DMS53 treated with DMSO at 0.1 percent for 48 hours (cell line): ENCODE data around the gene FCGR3A.

Source experiments
- DNase-seq: peaks from one replicate; lab custom pipeline; 2025; ENCODE audit not compliant: unreplicated experiment; lab: John Stamatoyannopoulos, UW

Gene FCGR3A

DNA sequence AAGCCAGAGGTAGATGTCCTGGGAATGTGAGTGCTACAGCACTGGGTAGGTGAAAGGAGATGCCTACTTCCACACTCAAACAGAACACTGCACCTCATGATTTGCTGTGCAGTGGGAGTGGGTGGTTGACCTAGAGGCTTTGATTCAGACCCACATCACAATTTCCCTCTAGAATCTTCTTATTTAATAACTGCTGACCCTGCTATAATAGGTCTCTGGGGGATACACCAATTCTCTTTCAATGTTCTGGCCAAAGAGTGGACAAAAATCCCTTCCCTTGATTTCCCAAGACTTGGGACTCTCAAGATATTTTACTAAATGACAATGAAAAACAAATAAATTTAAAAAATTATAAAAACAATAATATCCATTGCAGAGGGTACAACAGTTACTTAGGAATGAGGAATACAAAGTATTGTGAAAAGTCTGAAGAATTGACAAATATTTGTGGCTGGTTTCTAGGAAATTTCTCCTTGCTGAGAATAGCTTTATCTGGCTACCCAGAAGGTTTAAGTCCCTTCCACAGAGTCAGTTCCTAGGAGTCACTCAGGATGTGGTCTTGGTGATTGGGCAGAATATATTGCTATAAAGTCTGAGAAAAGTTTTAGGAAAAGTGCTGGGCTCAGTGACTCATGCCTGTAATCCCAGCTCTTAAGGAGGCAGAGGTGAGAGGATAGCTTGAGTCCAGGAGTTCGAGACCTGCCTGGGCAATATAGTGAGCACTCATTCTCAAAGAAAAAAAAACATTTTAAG is 46.8 kb downstream of the FCGR3A start:
- no peak for DNase-seq

DNA sequence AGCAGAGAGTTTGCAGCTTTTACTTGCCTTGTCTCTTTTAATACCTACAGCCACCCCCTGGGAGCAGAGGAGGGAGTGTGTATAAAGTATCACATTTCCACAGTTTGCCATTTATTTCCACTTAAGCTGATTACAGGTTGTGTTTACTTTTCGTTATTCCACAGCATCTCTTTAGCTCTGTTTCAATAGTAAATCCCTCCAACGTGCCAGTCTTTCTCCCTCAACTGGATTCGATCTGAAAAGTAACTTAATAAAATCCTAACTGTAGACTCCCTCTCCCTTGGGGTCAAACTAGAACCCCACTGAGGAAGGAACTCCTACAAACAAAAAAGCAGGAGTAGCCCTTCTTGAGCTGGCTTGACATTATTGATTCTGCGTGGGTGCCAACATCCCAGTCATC is 47.4 kb downstream of the FCGR3A start:
- peak; percentile 30 for DNase-seq

DNA sequence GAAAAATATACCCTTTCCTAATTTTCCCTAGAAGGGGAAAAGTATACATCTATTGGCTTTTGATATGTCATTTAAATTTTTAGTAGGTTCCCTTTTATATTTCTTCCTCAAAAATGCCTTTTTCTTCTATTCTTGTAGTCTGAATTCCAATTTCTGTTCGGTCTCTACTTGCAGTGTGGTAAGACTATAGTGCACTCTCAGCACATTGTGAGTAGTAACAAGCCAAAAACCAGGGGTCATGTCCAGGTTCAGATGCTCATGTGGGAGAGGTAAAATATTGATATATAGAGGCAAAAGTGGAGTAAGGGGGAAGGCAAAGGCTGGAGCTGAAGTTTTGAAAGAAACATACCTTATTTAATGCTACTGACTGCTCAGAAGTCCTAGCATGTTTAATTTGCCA is 48.4 kb downstream of the FCGR3A start:
- no peak for DNase-seq

GRCh38 chr1:161499099-161500039 is 50.2 kb downstream of the FCGR3A start:
- no peak for DNase-seq

- DNase-seq, result no peak
These were observed 51.0 kb downstream of the FCGR3A start for GRCh38 chr1:161498646-161499045.

DNA sequence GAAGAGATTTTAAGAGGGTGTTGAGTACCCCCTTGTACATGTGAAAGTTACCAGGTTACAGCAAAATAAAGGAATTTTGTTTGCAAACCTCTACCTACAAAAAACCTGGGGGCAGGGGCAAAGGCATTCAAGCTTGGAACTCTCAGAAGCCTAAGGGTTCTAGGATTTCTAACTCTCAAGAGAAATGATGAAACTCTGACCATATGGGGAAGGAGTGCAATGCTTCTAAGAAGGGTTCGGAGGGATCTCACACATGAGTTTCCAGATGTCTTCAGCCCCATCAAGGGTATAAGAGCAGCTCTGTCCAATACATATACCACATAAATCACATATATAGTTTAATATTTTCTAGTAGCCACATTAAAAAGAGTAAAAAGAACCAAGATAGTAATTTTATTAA is 51.7 kb downstream of the FCGR3A start:
- DNase-seq, result no peak

DNA sequence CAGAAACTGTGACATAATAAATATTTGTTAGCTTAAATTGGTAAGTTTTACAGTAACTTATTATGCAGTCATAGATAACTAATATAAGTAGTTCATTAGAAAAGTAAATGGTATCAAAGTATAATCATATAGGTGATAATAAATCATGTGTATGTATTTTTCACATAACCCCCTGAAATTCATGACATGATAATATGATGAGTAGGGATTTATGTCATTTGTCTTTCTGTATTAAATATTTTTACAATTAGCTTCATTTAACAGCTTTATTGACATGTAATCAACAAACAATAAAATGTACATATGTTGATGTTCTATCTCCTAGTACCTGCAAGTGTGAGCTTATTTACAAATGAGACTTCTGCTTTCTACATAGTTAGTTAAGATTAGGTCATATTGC is 54.1 kb downstream of the FCGR3A start:
- no peak for DNase-seq

DNA sequence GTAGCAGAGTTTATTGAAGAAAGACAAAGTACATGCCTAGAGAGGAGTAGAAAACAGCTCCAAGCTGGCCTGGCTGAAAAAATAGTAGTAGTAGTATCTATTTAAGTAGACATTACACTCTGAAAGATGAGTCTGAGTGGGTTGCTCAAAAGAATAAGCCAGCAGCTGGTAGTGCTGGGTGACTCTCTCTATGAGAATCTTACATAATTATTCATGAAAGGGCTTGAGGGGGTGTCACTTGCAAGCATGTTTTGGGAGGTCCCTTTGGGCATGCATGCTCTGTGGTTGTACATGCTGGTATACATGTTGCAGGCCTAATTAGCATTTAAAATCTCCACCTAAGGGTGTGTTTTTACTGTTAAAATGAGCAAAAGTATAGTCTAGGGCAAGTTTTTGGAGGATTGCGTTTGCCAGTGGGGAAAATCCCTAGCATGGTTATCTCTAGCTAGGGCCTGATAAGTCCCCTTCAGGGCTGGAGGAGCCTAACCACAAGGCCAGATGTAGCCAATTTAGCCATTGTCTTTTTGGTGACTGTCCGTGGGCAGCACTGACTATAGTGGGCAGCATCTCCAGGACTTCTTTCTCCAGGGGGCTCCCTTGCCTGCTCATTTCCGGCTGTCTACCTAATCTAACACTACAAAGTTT is 55.4 kb downstream of the FCGR3A start:
- no peak for DNase-seq

GRCh38 chr1:161492827-161493226 is 56.8 kb downstream of the FCGR3A start:
- no peak for DNase-seq
